ENCODE data around the gene PDE4B. TPM values are rescaled to one million over a fixed set of nuclear protein-coding genes. Genes with fewer than 3 reads are reported as not detected.
"Not testable (repeated sequence)": the region's sequence is repeated elsewhere in the genome, so short reads cannot be mapped to it uniquely, and the experiment has no call there.

PDE4B gene
- polyA plus RNA-seq, 4 donors = 1.1 to 5.2 (median 3.7) TPM

DNA sequence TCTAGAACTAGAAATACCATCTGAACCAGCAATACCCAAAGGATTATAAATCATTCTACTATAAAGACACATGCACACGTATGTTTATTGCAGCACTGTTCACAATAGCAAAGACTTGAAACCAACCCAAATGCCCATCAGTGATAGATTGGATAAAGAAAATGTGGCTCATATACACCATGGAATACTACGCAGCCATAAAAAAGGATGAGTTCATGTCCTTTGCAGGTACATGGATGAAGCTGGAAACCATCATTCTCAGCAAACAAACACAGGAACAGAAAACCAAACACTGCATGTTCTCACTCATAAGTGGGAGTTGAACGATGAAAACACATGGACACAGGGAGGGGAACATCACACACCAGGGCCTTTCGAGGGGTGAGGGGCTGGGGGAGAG, 174.8 kb downstream of the PDE4B start:
- not testable (repeated sequence) for H3K27me3 ChIP-seq (ENCODE audit: control insufficient read depth in 3 of 3, insufficient read depth in 3 of 3, low read length in 3 of 3); H3K9me3 ChIP-seq (ENCODE audit: control insufficient read depth in 2 of 2, insufficient read depth in 1 of 2, low read depth in 1 of 2, low read length in 1 of 2); DNase-seq; H3K4me1 ChIP-seq (ENCODE audit: control insufficient read depth in 3 of 3, insufficient read depth in 2 of 3, low read depth in 1 of 3, low read length in 2 of 3); H3K27ac ChIP-seq (ENCODE audit: low read depth in 1 of 3, low read length in 2 of 3); FAIRE-seq; H3K36me3 ChIP-seq (ENCODE audit: control insufficient read depth in 3 of 3, insufficient read depth in 2 of 3, low read depth in 1 of 3, low read length in 3 of 3); H3K4me3 ChIP-seq (ENCODE audit: low read depth in 1 of 3, low read length in 3 of 3)
- 90 to 94% (median 93%) methylated on average over 4 of the region's 4 CpGs for whole genome bisulfite sequencing, 3 donors

DNA sequence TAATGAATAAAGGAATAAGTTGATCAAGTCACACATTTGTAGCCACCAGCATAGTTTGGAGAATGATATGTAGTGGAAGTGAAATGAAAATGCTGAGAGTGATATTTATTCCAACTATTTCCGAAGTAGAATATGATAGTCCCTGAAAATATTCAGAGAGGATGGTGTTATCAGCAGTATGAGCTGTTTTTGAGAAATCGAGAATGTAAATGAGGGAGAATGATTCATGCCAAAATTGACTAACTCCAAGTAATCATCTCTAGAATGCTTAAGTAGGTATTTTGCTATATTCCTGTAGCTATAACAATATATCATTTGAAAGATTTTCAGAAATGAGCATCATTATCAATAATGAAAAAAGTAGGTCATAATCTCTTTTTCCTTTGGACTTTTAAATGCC, 178.9 kb downstream of the PDE4B start:
- H3K36me3 ChIP-seq (ENCODE audit: control insufficient read depth in 3 of 3, insufficient read depth in 2 of 3, low read depth in 1 of 3, low read length in 3 of 3) = no peaks in the 10 kb centered on the region
- FAIRE-seq (no peak), DNase-seq (no peak)
- no peaks in the 10 kb centered on the region for H3K4me1 ChIP-seq (ENCODE audit: control insufficient read depth in 3 of 3, insufficient read depth in 2 of 3, low read depth in 1 of 3, low read length in 2 of 3)
- no peaks in the 10 kb centered on the region for H3K27me3 ChIP-seq (ENCODE audit: control insufficient read depth in 3 of 3, insufficient read depth in 3 of 3, low read length in 3 of 3)
- peaks cover 0 to 13% of the 10 kb centered on the region in 2 donors for H3K9me3 ChIP-seq (ENCODE audit: control insufficient read depth in 2 of 2, insufficient read depth in 1 of 2, low read depth in 1 of 2, low read length in 1 of 2)
- no peak overlapping the region for H3K27ac ChIP-seq (ENCODE audit: low read depth in 1 of 3, low read length in 2 of 3)
- H3K4me3 ChIP-seq (ENCODE audit: low read depth in 1 of 3, low read length in 3 of 3) = no peak overlapping the region
- 73 to 85% (median 78%) methylated on average over 2 of the region's 2 CpGs for WGBS, 3 donors

DNA sequence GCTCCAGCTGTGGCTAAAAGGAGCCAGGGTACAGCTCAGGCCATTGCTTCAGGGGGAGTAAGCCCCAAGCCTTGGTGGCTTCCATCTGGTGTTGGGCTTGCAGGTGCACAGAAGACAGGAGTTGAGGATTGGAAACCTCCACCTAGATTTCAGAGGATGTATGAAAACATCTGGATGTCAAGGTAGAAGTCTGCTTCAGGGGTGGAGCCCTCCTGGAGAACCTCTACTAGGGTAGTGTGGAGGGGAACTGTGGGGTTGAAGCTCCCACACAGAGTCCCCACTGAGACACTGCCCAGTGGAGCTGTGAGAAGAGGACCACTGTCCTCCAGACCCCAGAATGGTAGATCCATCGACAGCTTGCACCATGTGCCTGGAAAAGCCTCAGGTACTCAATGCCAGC, 183.0 kb downstream of the PDE4B start:
- no peak overlapping the region for H3K27ac ChIP-seq (ENCODE audit: low read depth in 1 of 3, low read length in 2 of 3)
- H3K9me3 ChIP-seq (ENCODE audit: control insufficient read depth in 2 of 2, insufficient read depth in 1 of 2, low read depth in 1 of 2, low read length in 1 of 2) = peaks cover 0 to 14% of the 10 kb centered on the region in 2 donors
- no peak overlapping the region for H3K4me3 ChIP-seq (ENCODE audit: low read depth in 1 of 3, low read length in 3 of 3)
- H3K4me1 ChIP-seq (ENCODE audit: control insufficient read depth in 3 of 3, insufficient read depth in 2 of 3, low read depth in 1 of 3, low read length in 2 of 3) = no peaks in the 10 kb centered on the region
- FAIRE-seq = no peak
- DNase-seq = no peak
- 75 to 92% (median 77%) methylated on average over 1 of the region's 1 CpG for WGBS, 3 donors
- H3K27me3 ChIP-seq (ENCODE audit: control insufficient read depth in 3 of 3, insufficient read depth in 3 of 3, low read length in 3 of 3) = no peaks in the 10 kb centered on the region
- no peaks in the 10 kb centered on the region for H3K36me3 ChIP-seq (ENCODE audit: control insufficient read depth in 3 of 3, insufficient read depth in 2 of 3, low read depth in 1 of 3, low read length in 3 of 3)

DNA sequence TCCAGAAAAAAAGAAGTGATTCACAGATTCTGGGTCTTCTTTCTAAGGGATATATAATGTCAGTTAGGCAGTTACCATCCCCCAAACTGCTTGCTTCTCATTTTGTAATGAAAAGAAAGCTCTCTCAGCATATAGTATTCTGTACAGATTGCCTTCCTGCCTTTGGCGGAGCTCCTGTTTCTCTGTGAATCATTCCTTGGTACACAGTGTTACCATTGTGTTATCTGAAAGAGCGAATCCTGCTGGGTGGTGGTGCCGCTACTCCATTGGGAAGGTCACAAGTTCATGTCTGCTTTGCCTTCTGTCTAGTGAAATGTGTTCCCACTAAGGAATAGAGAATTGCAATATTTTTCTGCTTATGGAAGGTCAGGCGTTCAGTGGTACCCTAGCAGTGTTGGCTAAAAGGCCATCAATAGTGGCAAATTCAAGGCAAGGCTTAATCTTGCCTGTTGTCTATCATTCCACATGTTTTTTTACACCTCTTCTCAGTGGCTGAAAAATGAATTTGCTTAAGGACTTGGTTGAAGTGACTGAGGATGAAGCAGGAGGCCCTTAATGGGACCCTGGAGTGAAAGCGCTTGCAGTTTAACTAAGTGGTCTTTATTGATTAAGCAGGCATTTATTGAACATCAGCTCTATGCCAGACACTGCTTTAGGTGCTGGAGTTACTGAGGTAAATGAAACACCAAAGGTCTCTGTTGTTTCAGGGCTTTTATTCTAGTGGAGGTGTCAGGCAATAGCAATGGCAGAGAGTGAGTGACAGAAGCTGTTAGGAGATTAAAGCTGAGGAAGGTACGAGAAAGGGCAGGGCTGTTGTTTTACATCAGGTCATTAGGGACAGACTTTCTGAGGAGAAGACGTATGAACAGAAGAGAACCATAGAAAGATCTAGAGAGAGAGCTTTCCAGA, 186.7 kb downstream of the PDE4B start:
- Histone ChIP-seq H3K27ac (ENCODE audit: low read depth in 1 of 3, low read length in 2 of 3) (no peak overlapping the region), H3K27me3 (ENCODE audit: control insufficient read depth in 3 of 3, insufficient read depth in 3 of 3, low read length in 3 of 3) (no peaks in the 10 kb centered on the region), H3K4me3 (ENCODE audit: low read depth in 1 of 3, low read length in 3 of 3) (no peak overlapping the region), H3K9me3 (ENCODE audit: control insufficient read depth in 2 of 2, insufficient read depth in 1 of 2, low read depth in 1 of 2, low read length in 1 of 2) (peaks cover 0 to 14% of the 10 kb centered on the region in 2 donors), H3K36me3 (ENCODE audit: control insufficient read depth in 3 of 3, insufficient read depth in 2 of 3, low read depth in 1 of 3, low read length in 3 of 3) (no peaks in the 10 kb centered on the region), H3K4me1 (ENCODE audit: control insufficient read depth in 3 of 3, insufficient read depth in 2 of 3, low read depth in 1 of 3, low read length in 2 of 3) (no peaks in the 10 kb centered on the region)
- WGBS, 3 donors = 65 to 68% (median 66%) methylated on average over 7 of the region's 7 CpGs
- FAIRE-seq (no peak), DNase-seq (no peak)

GRCh38 chr1:65980237-65980636, 187.5 kb downstream of the PDE4B start:
- peaks cover 0 to 14% of the 10 kb centered on the region in 2 donors for H3K9me3 ChIP-seq (ENCODE audit: control insufficient read depth in 2 of 2, insufficient read depth in 1 of 2, low read depth in 1 of 2, low read length in 1 of 2)
- WGBS, 3 donors = 69 to 79% (median 77%) methylated on average over 2 of the region's 2 CpGs
- DNase-seq (no peak), FAIRE-seq (no peak)
- no peaks in the 10 kb centered on the region for H3K36me3 ChIP-seq (ENCODE audit: control insufficient read depth in 3 of 3, insufficient read depth in 2 of 3, low read depth in 1 of 3, low read length in 3 of 3)
- H3K4me3 ChIP-seq (ENCODE audit: low read depth in 1 of 3, low read length in 3 of 3) = no peak overlapping the region
- no peaks in the 10 kb centered on the region for H3K4me1 ChIP-seq (ENCODE audit: control insufficient read depth in 3 of 3, insufficient read depth in 2 of 3, low read depth in 1 of 3, low read length in 2 of 3)
- no peaks in the 10 kb centered on the region for H3K27me3 ChIP-seq (ENCODE audit: control insufficient read depth in 3 of 3, insufficient read depth in 3 of 3, low read length in 3 of 3)
- H3K27ac ChIP-seq (ENCODE audit: low read depth in 1 of 3, low read length in 2 of 3) = no peak overlapping the region

GRCh38 chr1:65983500-65983899, 190.8 kb downstream of the PDE4B start:
- peaks cover 0 to 3% (median 0%) of the 10 kb centered on the region in 3 donors for H3K27me3 ChIP-seq (ENCODE audit: control insufficient read depth in 3 of 3, insufficient read depth in 3 of 3, low read length in 3 of 3)
- H3K4me3 ChIP-seq (ENCODE audit: low read depth in 1 of 3, low read length in 3 of 3) = no peak overlapping the region
- no peaks in the 10 kb centered on the region for H3K4me1 ChIP-seq (ENCODE audit: control insufficient read depth in 3 of 3, insufficient read depth in 2 of 3, low read depth in 1 of 3, low read length in 2 of 3)
- DNase-seq (no peak), FAIRE-seq (no peak)
- WGBS, 3 donors = 76 to 82% (median 78%) methylated on average over 5 of the region's 5 CpGs
- no peaks in the 10 kb centered on the region for H3K36me3 ChIP-seq (ENCODE audit: control insufficient read depth in 3 of 3, insufficient read depth in 2 of 3, low read depth in 1 of 3, low read length in 3 of 3)
- H3K27ac ChIP-seq (ENCODE audit: low read depth in 1 of 3, low read length in 2 of 3) = no peak overlapping the region
- H3K9me3 ChIP-seq (ENCODE audit: control insufficient read depth in 2 of 2, insufficient read depth in 1 of 2, low read depth in 1 of 2, low read length in 1 of 2) = no peaks in the 10 kb centered on the region

DNA sequence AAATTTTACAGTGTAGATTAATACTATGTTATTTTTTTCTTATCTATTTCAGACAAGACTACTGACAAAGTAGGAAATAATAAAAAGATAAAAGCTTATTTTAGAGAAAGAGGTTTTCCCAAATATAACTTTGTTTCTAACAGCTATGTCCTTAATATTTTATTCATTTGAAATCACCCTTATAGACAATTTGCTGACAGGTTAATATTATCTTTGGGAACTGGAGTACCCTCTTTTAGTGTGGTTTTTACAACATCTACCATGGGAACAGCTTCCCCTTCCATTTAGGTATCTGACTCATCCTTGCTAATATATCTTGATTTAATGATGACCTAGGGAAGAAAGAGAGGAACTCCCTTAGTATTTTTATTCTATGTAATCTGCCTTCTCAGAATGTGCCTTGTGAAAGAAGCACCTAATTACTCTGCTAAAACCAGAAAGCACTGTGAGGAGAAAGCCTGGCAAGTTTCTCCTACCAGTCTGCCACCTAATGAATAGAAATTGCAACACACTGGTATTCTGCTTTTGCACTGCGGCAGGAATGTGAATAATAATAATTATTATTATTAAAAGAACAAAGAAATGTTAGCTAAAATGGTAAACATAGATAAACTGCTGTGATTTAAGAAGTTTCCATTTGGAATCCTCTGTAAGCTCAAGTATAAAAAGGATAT, 192.8 kb downstream of the PDE4B start:
- Histone ChIP-seq H3K36me3 (ENCODE audit: control insufficient read depth in 3 of 3, insufficient read depth in 2 of 3, low read depth in 1 of 3, low read length in 3 of 3) (no peaks in the 10 kb centered on the region), H3K27me3 (ENCODE audit: control insufficient read depth in 3 of 3, insufficient read depth in 3 of 3, low read length in 3 of 3) (peaks cover 0 to 3% (median 0%) of the 10 kb centered on the region in 3 donors), H3K27ac (ENCODE audit: low read depth in 1 of 3, low read length in 2 of 3) (no peak overlapping the region), H3K4me3 (ENCODE audit: low read depth in 1 of 3, low read length in 3 of 3) (no peak overlapping the region), H3K9me3 (ENCODE audit: control insufficient read depth in 2 of 2, insufficient read depth in 1 of 2, low read depth in 1 of 2, low read length in 1 of 2) (no peaks in the 10 kb centered on the region), H3K4me1 (ENCODE audit: control insufficient read depth in 3 of 3, insufficient read depth in 2 of 3, low read depth in 1 of 3, low read length in 2 of 3) (no peaks in the 10 kb centered on the region)
- no peak for DNase-seq
- 66 to 81% (median 70%) methylated on average over 1 of the region's 1 CpG for WGBS, 3 donors
- FAIRE-seq = no peak

- Histone ChIP-seq H3K4me3 (ENCODE audit: low read depth in 1 of 3, low read length in 3 of 3) (no peak overlapping the region), H3K27me3 (ENCODE audit: control insufficient read depth in 3 of 3, insufficient read depth in 3 of 3, low read length in 3 of 3) (peaks cover 0 to 3% (median 0%) of the 10 kb centered on the region in 3 donors)
- no peak for FAIRE-seq
These were observed 193.5 kb downstream of the PDE4B start for GRCh38 chr1:65986146-65986545.

More at GRCh38 chr1:65986146-65986545, 193.5 kb downstream of the PDE4B start:
- no peaks in the 10 kb centered on the region for H3K9me3 ChIP-seq (ENCODE audit: control insufficient read depth in 2 of 2, insufficient read depth in 1 of 2, low read depth in 1 of 2, low read length in 1 of 2)
- WGBS, 3 donors = 35 to 63% (median 39%) methylated on average over 1 of the region's 1 CpG
- DNase-seq = no peak
- no peaks in the 10 kb centered on the region for H3K4me1 ChIP-seq (ENCODE audit: control insufficient read depth in 3 of 3, insufficient read depth in 2 of 3, low read depth in 1 of 3, low read length in 2 of 3)
- H3K36me3 ChIP-seq (ENCODE audit: control insufficient read depth in 3 of 3, insufficient read depth in 2 of 3, low read depth in 1 of 3, low read length in 3 of 3) = no peaks in the 10 kb centered on the region
- no peak overlapping the region for H3K27ac ChIP-seq (ENCODE audit: low read depth in 1 of 3, low read length in 2 of 3)
